ENCODE data around the gene TNFAIP3.
"Not testable (repeated sequence)": the region's sequence is repeated elsewhere in the genome, so short reads cannot be mapped to it uniquely, and the experiment has no call there.

Gene TNFAIP3
- 647 to 12,218 reads per million in 2 donors for total RNA-seq

DNA sequence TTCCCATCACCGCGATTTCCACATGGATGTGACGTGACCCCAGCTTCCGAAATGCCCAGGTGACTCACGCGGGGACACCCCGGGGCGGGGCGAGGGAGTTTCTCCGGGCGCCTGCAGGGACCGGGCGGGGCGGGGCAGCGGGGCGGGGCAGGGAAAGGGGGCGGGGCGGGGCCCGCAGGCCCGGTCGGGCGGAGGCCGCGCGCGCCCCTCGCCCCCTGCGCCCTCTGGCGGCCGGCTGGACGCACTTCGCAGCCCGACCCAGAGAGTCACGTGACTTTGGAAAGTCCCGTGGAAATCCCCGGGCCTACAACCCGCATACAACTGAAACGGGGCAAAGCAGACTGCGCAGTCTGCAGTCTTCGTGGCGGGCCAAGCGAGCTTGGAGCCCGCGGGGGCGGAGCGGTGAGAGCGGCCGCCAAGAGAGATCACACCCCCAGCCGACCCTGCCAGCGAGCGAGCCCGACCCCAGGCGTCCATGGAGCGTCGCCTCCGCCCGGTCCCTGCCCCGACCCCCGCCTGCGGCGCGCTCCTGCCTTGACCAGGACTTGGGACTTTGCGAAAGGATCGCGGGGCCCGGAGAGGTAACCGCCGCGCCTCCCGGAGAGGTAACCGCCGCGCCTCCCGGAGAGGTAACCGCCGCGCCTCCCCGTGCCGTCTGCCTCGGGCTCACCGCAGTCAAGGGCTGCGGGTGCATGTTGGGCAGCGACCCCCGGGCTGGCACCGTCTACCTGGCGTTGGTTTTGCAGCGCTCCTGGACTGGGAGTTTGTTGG is at the start of gene TNFAIP3:
Gene TNFAIP3, plus strand, starts transcription at position 346 of the 771 bp plus-strand sequence. CDS start 3,969 bp downstream, outside the sequence.
- peak; percentile 94 for DNase-seq

- no peak for DNase-seq
Observed at GRCh38 chr6:137818440-137818839, 48.6 kb upstream of the TNFAIP3 start.

GRCh38 chr6:137819740-137820139 is 47.3 kb upstream of the TNFAIP3 start:
- no peak for DNase-seq

- no peak for DNase-seq
Observed at GRCh38 chr6:137820425-137820824, 46.6 kb upstream of the TNFAIP3 start.

DNA sequence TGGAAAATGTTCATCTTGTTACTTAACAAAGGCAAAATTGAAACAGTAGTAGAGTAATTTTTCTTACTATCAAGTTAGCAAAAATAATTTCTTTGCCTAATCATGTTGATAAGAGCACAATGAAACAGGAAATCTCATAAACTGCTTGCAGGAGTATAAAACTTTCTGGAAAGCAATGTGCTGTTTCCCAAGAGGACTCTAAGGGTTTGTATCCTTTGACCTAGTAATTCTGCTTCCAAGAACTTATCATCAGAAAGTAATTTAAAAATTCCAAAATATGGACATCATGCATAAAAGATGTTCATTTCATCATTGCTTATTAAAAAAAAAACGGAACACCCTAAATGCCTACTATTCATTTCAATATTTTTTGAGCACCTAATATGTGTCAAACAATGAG is 46.1 kb upstream of the TNFAIP3 start:
- DNase-seq, result no peak

GRCh38 chr6:137821491-137821890 is 45.6 kb upstream of the TNFAIP3 start:
- DNase-seq, result no peak

DNA sequence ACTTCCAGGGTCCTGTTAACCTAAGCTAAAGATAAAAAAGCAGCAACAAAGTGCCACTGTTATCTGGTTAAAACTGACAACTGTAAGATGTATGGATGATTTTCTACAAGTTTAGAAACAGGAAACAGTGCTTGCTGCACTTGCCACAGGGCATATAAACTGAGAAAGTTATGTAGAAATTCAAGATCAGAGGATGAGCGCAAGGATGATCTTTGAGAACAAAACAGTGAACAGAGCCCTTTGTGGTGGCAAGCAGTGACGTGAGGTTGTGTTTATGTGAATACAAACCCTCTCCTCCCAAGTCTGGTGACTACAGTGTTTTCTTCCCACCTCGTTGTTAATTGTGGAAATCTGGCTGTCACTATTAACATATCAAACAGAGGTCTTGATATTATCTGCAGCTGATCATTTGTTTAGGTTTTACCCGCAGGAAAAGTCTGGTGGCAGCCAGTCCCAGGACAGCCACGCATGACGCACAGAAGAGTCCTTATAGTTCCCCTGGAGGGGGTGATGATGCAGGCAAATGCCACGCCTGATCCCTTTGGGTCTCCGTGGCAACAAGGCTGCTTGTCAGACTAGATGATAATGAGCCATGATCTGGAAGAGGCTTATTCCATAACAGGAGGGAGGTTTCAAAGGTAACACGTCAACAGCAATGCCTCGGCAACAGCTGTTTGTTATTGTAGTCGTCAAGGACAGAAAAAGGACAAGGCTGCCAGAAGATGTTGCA is 43.1 kb upstream of the TNFAIP3 start:
- peak; percentile 81 for DNase-seq

GRCh38 chr6:137824556-137824879 is 42.5 kb upstream of the TNFAIP3 start:
- no peak for DNase-seq

DNA sequence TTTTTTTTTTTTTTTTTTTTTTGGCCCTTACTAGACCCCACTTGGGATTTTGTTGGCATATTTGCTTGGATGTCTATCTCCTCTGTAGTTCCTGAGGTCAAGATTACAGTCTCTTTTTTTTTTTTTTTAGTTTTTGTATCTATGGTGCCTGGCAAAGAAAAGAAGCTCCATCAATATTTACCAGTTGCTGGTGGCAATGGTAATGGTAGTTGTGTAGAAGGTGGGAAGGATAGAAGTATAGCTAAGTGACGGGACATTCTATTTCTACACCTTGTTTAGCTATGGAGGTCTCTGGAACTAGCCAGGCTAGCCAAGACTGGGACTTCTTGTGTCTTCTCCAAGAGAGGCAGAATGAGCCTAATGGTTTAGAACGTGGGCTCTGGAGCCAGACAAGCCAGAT is 42.2 kb upstream of the TNFAIP3 start:
- DNase-seq, result no peak

DNA sequence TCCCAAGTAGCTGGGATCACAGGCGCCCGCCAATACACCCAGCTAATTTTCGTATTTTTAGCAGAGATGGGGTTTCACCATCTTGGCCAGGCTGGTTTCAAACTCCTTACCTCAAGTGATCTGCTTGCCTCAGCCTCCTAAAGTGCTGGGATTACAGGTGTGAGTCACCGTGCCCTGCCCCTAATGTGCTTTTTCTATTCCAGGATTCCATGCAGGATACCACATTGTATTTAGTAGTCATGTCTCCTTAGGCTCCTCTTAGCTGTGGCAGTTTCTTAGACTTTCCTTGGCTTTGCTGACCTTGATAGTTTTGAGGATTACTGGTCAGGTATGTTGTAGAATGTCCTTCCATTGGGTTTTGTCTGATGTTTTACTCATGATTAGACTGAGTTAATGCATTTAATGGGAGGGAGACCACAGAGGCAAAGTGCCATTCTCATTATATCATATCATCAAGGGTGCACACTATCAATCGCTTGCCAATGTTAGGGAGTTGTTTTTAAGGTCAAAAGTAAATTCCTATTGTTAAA is 39.6 kb upstream of the TNFAIP3 start:
- DNase-seq, result no peak

GRCh38 chr6:137827977-137828810 is 38.9 kb upstream of the TNFAIP3 start:
- DNase-seq, result no peak

- DNase-seq, result no peak
Observed at GRCh38 chr6:137829641-137830083, 37.4 kb upstream of the TNFAIP3 start.

DNA sequence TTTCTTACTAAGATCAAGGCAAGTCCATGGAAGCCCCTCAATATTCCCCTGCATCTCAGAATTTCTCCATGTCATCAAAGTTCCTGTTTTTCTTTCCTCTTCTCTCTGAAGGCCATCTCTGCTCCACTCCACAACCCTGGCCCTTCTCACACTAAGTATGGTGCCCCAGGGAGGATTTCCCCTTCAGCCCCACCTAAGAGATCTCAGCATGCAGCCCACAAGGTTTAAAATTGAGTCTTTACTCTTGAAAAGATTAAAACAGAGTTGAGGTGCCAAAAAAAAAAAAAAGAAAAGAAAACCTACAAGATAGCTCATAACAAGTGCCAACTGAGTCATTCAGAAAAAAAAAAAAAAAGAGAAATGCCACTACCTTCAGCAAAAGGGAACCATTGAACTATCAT is 36.5 kb upstream of the TNFAIP3 start:
- DNase-seq, result no peak

DNA sequence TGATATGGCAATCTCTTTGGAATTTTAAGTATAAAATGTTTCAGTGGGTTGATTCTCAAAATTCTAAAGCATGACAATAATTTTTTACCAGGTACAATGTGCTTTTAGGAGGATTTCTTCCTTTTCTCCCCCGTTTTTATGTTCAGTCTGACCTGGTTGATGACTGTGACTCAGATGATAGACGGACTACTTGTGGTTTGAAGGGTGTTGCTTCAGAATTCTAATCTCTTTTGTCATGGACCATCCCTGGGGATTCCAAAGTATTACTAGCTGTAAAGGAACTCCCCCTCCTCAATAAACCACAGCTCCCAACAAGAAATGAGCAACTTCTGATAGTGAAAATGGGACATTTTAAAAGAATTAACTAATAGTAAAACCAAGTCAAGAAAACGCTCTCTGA is 34.9 kb upstream of the TNFAIP3 start:
- DNase-seq, result no peak

DNA sequence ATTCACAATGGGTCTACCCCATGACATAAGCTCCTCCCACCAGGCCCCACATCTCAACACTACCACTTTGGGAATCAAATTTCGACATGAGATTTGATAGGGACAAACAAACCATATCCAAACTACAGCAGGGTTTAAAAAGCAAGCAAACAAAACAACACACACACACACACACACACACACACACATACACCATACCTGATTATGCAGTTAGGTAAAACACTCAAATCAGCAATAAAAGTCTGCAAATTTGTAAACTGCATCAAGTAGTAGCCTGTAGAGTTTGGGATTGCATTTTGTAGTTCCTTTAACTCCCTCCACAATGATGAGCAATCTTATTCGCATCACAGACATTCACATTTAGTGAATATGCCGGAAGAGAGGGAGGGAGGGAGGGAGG is 32.6 kb upstream of the TNFAIP3 start:
- no peak for DNase-seq

DNA sequence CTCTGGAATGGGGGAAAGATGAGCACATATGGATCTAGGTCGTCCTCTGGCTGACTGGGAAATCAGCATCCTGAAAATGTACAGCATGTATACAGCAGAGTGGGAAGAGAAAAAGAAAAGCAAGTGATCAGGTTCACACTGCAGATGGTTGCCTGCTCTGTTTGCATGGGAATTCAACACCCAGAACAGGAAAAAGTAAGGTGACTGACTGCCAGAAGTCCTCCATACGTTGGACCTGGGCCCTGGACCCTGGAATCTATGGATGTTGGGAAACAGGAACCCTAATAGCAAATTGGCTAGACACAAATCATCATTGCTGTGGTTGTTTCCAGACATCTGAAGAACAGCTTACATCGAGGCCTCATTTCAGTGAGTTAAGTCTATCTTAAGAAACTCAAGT is 30.3 kb upstream of the TNFAIP3 start:
- DNase-seq, result no peak

GRCh38 chr6:137838090-137838489 is 29.0 kb upstream of the TNFAIP3 start:
- not testable (repeated sequence) for DNase-seq

DNA sequence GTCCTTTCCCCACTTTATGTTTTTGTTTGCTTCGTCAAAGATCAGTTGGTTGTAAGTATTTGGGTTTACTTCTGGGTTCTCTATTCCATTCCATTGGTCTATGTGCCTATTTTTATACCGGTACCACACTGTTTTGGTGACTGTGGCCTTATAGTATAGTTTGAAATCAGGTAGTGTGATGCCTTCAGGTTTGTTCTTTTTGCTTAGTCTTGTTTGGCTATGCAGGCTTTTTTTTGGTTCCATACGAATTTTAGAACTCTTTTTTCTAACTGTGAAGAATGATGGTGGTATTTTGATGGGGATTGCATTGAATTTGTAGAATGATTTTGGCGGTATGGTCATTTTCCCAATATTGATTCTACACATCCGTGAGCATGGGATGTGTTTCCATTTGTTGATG is 28.5 kb upstream of the TNFAIP3 start:
- not testable (repeated sequence) for DNase-seq

GRCh38 chr6:137839076-137839475 is 28.0 kb upstream of the TNFAIP3 start:
- DNase-seq, result no peak

DNA sequence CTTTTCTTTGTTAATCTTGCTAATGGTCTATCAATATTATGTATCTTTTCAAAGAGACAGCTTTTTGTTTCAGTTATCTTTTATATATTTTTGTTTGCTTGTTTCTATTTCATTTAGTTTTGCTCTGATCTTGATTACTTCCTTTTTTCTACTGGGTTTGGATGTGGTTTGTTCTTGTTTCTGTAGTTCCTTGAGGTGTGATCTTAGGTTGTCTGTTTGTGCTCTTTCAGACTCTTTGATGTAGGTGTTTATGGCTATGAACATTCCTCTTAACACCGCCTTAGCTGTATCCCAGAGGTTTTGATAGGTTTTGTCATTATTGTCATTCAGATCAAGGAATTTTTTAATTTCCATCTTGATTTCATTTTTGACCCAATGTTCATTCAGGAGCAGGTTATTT is 26.8 kb upstream of the TNFAIP3 start:
- no peak for DNase-seq

DNA sequence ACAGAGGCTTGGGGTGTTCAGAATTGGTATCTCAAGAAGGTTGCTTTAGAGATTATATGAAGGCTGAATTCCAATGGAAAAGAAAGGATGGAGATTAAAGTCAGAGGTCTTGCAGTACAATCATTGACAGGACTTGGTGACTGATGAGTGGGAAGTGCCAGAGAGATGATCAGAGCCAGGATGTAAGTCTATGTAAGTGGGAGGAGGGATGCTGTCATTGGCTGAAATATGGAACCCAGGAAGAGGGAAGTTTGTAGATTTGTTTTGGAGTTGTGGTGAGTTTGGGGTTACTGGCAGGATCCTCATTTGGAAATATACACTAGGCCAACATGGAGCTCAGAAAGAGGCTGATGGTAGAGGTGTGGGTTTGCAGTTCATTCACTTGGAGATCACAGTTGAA is 23.8 kb upstream of the TNFAIP3 start:
- no peak for DNase-seq

DNA sequence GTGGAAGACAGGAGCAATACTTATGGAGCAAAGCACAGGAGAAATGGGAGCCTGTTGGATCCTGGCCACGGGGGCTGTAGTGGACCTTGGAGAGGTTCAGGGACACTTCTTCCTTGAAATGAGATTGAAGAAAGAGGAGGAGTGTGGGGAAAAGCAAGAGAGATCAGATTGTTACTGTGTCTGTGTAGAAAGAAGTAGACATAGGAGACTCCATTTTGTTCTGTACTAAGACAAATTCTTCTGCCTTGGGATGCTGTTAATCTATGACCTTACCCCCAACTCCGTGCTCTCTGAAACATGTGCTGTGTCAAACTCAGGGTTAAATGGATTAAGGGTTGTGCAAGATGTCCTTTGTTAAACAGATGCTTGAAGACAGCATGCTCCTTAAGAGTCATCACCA is 22.7 kb upstream of the TNFAIP3 start:
- not testable (repeated sequence) for DNase-seq

DNA sequence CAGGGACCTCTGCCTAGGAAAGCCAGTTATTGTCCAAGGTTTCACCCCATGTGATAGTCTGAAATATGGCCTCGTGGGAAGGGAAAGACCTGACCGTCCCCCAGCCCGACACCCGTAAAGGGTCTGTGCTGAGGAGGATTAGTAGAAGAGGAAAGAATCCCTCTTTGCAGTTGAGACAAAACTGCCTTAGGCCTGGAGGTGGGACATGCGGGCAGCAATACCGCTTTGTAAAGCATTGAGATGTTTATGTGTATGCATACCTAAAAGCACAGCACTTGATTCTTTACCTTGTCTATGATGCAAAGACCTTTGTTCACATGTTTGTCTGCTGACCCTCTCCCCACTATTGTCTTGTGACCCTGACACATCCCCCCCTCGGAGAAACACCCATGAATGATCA is 22.3 kb upstream of the TNFAIP3 start:
- not testable (repeated sequence) for DNase-seq
